ENCODE measurements around the gene DOK4. TPM values are rescaled to one million over a fixed set of nuclear protein-coding genes. Genes with fewer than 3 reads are reported as not detected.

The DOK4 gene
- total and polyA plus RNA-seq, 2 experiments from 2014 or later: 11.4 to 29.1 TPM

- TF ChIP-seq, protein P1, sequence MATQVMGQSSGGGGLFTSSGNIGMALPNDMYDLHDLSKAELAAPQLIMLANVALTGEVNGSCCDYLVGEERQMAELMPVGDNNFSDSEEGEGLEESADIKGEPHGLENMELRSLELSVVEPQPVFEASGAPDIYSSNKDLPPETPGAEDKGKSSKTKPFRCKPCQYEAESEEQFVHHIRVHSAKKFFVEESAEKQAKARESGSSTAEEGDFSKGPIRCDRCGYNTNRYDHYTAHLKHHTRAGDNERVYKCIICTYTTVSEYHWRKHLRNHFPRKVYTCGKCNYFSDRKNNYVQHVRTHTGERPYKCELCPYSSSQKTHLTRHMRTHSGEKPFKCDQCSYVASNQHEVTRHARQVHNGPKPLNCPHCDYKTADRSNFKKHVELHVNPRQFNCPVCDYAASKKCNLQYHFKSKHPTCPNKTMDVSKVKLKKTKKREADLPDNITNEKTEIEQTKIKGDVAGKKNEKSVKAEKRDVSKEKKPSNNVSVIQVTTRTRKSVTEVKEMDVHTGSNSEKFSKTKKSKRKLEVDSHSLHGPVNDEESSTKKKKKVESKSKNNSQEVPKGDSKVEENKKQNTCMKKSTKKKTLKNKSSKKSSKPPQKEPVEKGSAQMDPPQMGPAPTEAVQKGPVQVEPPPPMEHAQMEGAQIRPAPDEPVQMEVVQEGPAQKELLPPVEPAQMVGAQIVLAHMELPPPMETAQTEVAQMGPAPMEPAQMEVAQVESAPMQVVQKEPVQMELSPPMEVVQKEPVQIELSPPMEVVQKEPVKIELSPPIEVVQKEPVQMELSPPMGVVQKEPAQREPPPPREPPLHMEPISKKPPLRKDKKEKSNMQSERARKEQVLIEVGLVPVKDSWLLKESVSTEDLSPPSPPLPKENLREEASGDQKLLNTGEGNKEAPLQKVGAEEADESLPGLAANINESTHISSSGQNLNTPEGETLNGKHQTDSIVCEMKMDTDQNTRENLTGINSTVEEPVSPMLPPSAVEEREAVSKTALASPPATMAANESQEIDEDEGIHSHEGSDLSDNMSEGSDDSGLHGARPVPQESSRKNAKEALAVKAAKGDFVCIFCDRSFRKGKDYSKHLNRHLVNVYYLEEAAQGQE (IDR thresholded peaks at IDR 0.05; ENCODE audit: unreplicated experiment): no peak
- no peak for TF ChIP-seq EZH2phosphoT487 (IDR thresholded peaks at IDR 0.05; ENCODE audit: unreplicated experiment)
- TF ChIP-seq ZNF462 (CRISPR knock-in tag; IDR thresholded peaks at IDR 0.05): no peak
- no peak for TF ChIP-seq STAT1 (IDR thresholded peaks at IDR 0.05; ENCODE audit: unreplicated experiment)
Measured at GRCh38 chr16:57504001-57504400, 17.7 kb upstream of the DOK4 start (continued).

- Histone ChIP-seq H2AFZ (peak overlapping the region; percentile 63; the same call in 1 of the 2 replicates), H3K4me3 (no peak overlapping the region), H3K4me2 (no peak overlapping the region), H4K20me1 (replicated peaks; ENCODE audit: insufficient read depth) (no peaks in the 10 kb centered on the region), H3K36me3 (ENCODE audit: insufficient read depth) (no peaks in the 10 kb centered on the region), H3K27ac (ENCODE audit: low read depth) (no peak overlapping the region), H3F3A (replicated peaks; ENCODE audit: low read depth) (no peaks in the 10 kb centered on the region), H3K27me3 (ENCODE audit: insufficient read depth) (no peaks in the 10 kb centered on the region), H3K79me2 (replicated peaks; ENCODE audit: insufficient read depth) (no peaks in the 10 kb centered on the region), H3K9me2 (ENCODE audit: insufficient read depth) (no peaks in the 10 kb centered on the region), H3K4me1 (ENCODE audit: insufficient read depth) (no peaks in the 10 kb centered on the region)
- no peaks in the 10 kb centered on the region for H3K36me3 Mint-ChIP-seq (ENCODE audit: low read depth)
- no peak overlapping the region for H3K4me3 Mint-ChIP-seq
- H3K4me1 Mint-ChIP-seq: peaks cover 20% of the 10 kb centered on the region
- no peak overlapping the region for H3K27ac Mint-ChIP-seq
- no peaks in the 10 kb centered on the region for H3K9me3 Mint-ChIP-seq
- peaks cover 12% of the 10 kb centered on the region for H3K27me3 Mint-ChIP-seq (ENCODE audit: insufficient read depth, low read depth, poor library complexity)
- DNase-seq (ENCODE audit: low spot score) (peak; percentile 41), ATAC-seq (peak; percentile 67)
- TF ChIP-seq, protein P2, sequence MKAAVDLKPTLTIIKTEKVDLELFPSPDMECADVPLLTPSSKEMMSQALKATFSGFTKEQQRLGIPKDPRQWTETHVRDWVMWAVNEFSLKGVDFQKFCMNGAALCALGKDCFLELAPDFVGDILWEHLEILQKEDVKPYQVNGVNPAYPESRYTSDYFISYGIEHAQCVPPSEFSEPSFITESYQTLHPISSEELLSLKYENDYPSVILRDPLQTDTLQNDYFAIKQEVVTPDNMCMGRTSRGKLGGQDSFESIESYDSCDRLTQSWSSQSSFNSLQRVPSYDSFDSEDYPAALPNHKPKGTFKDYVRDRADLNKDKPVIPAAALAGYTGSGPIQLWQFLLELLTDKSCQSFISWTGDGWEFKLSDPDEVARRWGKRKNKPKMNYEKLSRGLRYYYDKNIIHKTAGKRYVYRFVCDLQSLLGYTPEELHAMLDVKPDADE (IDR thresholded peaks at IDR 0.05): no peak
- no peak for TF ChIP-seq EZH2 (IDR thresholded peaks at IDR 0.05; ENCODE audit: low read depth, unreplicated experiment)
- TF ChIP-seq POLR2AphosphoS5 (IDR thresholded peaks at IDR 0.05; ENCODE audit: low read depth): no peak
- TF ChIP-seq ZNF331 (CRISPR knock-in tag; IDR thresholded peaks at IDR 0.05; ENCODE audit: low read depth): no peak
- no peak for TF ChIP-seq JUNB (IDR thresholded peaks at IDR 0.05; ENCODE audit: unreplicated experiment)
- TF ChIP-seq CREB1 (CRISPR knock-in tag; IDR thresholded peaks at IDR 0.05; ENCODE audit: low read depth): no peak
- no peak for TF ChIP-seq EZH2phosphoT487 (IDR thresholded peaks at IDR 0.05; ENCODE audit: unreplicated experiment)
Measured at GRCh38 chr16:57503366-57503765, 17.1 kb upstream of the DOK4 start.
